Right cardiac atrium (tissue), 5 donors: ENCODE results near the gene TPCN2. TPM values are rescaled to one million over a fixed set of nuclear protein-coding genes. Genes with fewer than 3 reads are reported as not detected.

ENCODE experiments used
- ATAC-seq, 2 donors: fragments of 200-7000 bp; cut with Tn5 transposase; one replicate each; pipeline versions ENCODE4 v1.8.0 to v1.9.1; 2020; ENCODE audit warnings: moderate library complexity in 2 of 2, mild to moderate bottlenecking in 1 of 2
- DNase-seq, 3 donors: peaks; one replicate each; pipeline ENCODE4 v3.0.0-alpha.2; 2020
- H3K27ac ChIP-seq: one replicate; pipeline ENCODE4 v1.5.1; 2013; ENCODE audit warnings: mild to moderate bottlenecking, low read length, control low read depth, moderate library complexity
- H3K27me3 ChIP-seq: one replicate; pipeline ENCODE4 v1.6.1; 2013; ENCODE audit not compliant: control insufficient read depth, insufficient read depth
- H3K4me1 ChIP-seq: one replicate; pipeline ENCODE4 v1.6.1; 2013; ENCODE audit warnings: low read length; ENCODE audit not compliant: control insufficient read depth, insufficient read depth
- H3K4me3 ChIP-seq: one replicate; pipeline ENCODE4 v1.5.1; 2013; ENCODE audit warnings: low read length, control low read depth
- H3K9me3 ChIP-seq: one replicate; pipeline ENCODE4 v1.6.1; 2013; ENCODE audit warnings: low read length; ENCODE audit not compliant: control insufficient read depth
- WGBS: extraction: QIAGEN DNeasy Blood & Tissue Kit; methylation state at CpG from one replicate; pipeline ENCODE4 v1.1.7; 2013; 5-methylcytosine and 5-hydroxymethylcytosine counted together
- intact Hi-C, 4 donors: fragments of 100-400 bp; cut with DNase I; formaldehyde crosslinking; loops; one replicate each; pipeline versions ENCODE4 v1.11.0 to v1.14.0; 2022 to 2023
- polyA plus RNA-seq: library from polyadenylated mRNA; stranded (reverse); fragments of 200-250 nt; gene quantifications from one replicate; pipeline ENCODE4 v1.2.3, GENCODE V29; 2013
- total RNA-seq, 4 donors: library from RNA; stranded (reverse); fragmentation: NEBNext Ultra II Directional; extraction: Animal tissue kit (Norgen Biotek cat#: 25700); gene quantifications; one replicate each; pipeline ENCODE4 v1.2.1, GENCODE V29; 2021
- donor health status: healthy with polysubstance abuse.
- donor health status: DM: no; HTN: yes; CAD: no.
- donor health status: DM: no; HTN: no; CAD: no.
- donor health status: DM: no; HTN: yes; CAD: no; lungs with severe emphysema.
- donor health status: DM: yes; HTN: yes; CAD: no.

The TPCN2 gene
- total and polyA plus RNA-seq, 5 donors = 7.0 to 11.1 (median 8.3) TPM

GRCh38 chr11:69114811-69115523 is 66.2 kb downstream of the TPCN2 start:
- Histone ChIP-seq H3K27me3 (no peaks in the 10 kb centered on the region), H3K27ac (no peak overlapping the region), H3K4me1 (no peaks in the 10 kb centered on the region), H3K9me3 (no peaks in the 10 kb centered on the region), H3K4me3 (no peak overlapping the region)
- intact Hi-C loops = loop anchor here in 1 of 4 donors (10.0 kb wide), 1 partner anchor 170 kb away; no protein-coding TSS in a partner anchor
- ATAC-seq (peak; percentile 17 to 35), DNase-seq (peak in 2 of 3 donors; percentile 15 to 68)
- WGBS = 67% methylated on average over 21 of the region's 21 CpGs

GRCh38 chr11:69115586-69116560 is 67.1 kb downstream of the TPCN2 start:
- no peak overlapping the region for H3K4me3 ChIP-seq

GRCh38 chr11:69116671-69117070 is 67.9 kb downstream of the TPCN2 start:
- no peak overlapping the region for H3K27ac ChIP-seq
- H3K4me3 ChIP-seq = no peak overlapping the region
- no peaks in the 10 kb centered on the region for H3K27me3 ChIP-seq
- 94% methylated on average over 10 of the region's 10 CpGs for WGBS
- DNase-seq = peak in 1 of 3 donors; percentile 11
- H3K9me3 ChIP-seq = no peaks in the 10 kb centered on the region
- no peaks in the 10 kb centered on the region for H3K4me1 ChIP-seq
- no peak for ATAC-seq
- intact Hi-C loops = loop anchor here in 1 of 4 donors (10.0 kb wide), 1 partner anchor 168 kb away; no protein-coding TSS in a partner anchor

More at GRCh38 chr11:69115586-69116560, 67.1 kb downstream of the TPCN2 start:
- ATAC-seq (peak; percentile 81 to 88), DNase-seq (peak; percentile 60 to 88 (median 83))
- Histone ChIP-seq H3K4me1 (no peaks in the 10 kb centered on the region), H3K9me3 (no peaks in the 10 kb centered on the region), H3K27ac (no peak overlapping the region), H3K27me3 (no peaks in the 10 kb centered on the region)
- 72% methylated on average over 41 of the region's 41 CpGs for WGBS
- intact Hi-C loops = loop anchor here in 1 of 4 donors (10.0 kb wide), 1 partner anchor 169 kb away; no protein-coding TSS in a partner anchor

GRCh38 chr11:69119190-69119589 is 70.5 kb downstream of the TPCN2 start:
- intact Hi-C loops = loop anchor here in 1 of 4 donors (10.0 kb wide), 1 partner anchor 166 kb away; no protein-coding TSS in a partner anchor
- 94% methylated on average over 2 of the region's 2 CpGs for WGBS

GRCh38 chr11:69120096-69120875 is 71.6 kb downstream of the TPCN2 start:
- Histone ChIP-seq H3K9me3 (no peaks in the 10 kb centered on the region), H3K4me1 (peaks cover 4% of the 10 kb centered on the region), H3K27me3 (no peaks in the 10 kb centered on the region), H3K27ac (no peak overlapping the region), H3K4me3 (no peak overlapping the region)
- intact Hi-C loops = no loop called here
- DNase-seq = peak in 1 of 3 donors; percentile 10
- WGBS = 94% methylated on average over 21 of the region's 21 CpGs
- ATAC-seq = no peak

More at GRCh38 chr11:69119190-69119589, 70.5 kb downstream of the TPCN2 start:
- Histone ChIP-seq H3K27me3 (no peaks in the 10 kb centered on the region), H3K9me3 (no peaks in the 10 kb centered on the region), H3K27ac (no peak overlapping the region), H3K4me1 (peaks cover 4% of the 10 kb centered on the region), H3K4me3 (no peak overlapping the region)
- no peak for ATAC-seq
- DNase-seq = no peak

- Histone ChIP-seq H3K27me3 (no peaks in the 10 kb centered on the region), H3K4me1 (peaks cover 4% of the 10 kb centered on the region), H3K9me3 (no peaks in the 10 kb centered on the region), H3K27ac (no peak overlapping the region), H3K4me3 (no peak overlapping the region)
- 89% methylated on average over 9 of the region's 9 CpGs for WGBS
- DNase-seq (peak in 1 of 3 donors; percentile 4), ATAC-seq (no peak)
- intact Hi-C loops = no loop called here
Observed at GRCh38 chr11:69121021-69121420, 72.3 kb downstream of the TPCN2 start.

GRCh38 chr11:69121621-69122325 is 73.0 kb downstream of the TPCN2 start:
- 94% methylated on average over 19 of the region's 19 CpGs for WGBS
- Histone ChIP-seq H3K4me3 (no peak overlapping the region), H3K27ac (no peak overlapping the region), H3K4me1 (peaks cover 7% of the 10 kb centered on the region), H3K9me3 (no peaks in the 10 kb centered on the region), H3K27me3 (no peaks in the 10 kb centered on the region)
- DNase-seq (peak in 1 of 3 donors; percentile 8), ATAC-seq (no peak)
- intact Hi-C loops = no loop called here

- 90% methylated on average over 9 of the region's 9 CpGs for WGBS
- peak in 1 of 3 donors; percentile 61 for DNase-seq
- Histone ChIP-seq H3K9me3 (no peaks in the 10 kb centered on the region), H3K27me3 (no peaks in the 10 kb centered on the region), H3K27ac (peak overlapping the region; percentile 4), H3K4me1 (peaks cover 7% of the 10 kb centered on the region), H3K4me3 (no peak overlapping the region)
- ATAC-seq = no peak
- intact Hi-C loops = no loop called here
Observed at GRCh38 chr11:69122326-69122629, 73.5 kb downstream of the TPCN2 start.

- DNase-seq (peak; percentile 69 to 82 (median 76)), ATAC-seq (peak; percentile 86 to 93)
- Histone ChIP-seq H3K9me3 (no peaks in the 10 kb centered on the region), H3K27ac (peak overlapping the region; percentile 4), H3K27me3 (no peaks in the 10 kb centered on the region), H3K4me1 (peaks cover 7% of the 10 kb centered on the region), H3K4me3 (no peak overlapping the region)
- intact Hi-C loops = no loop called here
- WGBS = 24% methylated on average over 27 of the region's 27 CpGs
Observed at GRCh38 chr11:69122630-69123431, 74.1 kb downstream of the TPCN2 start.
